Measurements from ENCODE around the gene PHACTR3. TPM values are rescaled to one million over a fixed set of nuclear protein-coding genes. Genes with fewer than 3 reads are reported as not detected.

Gene PHACTR3
- total RNA-seq, 4 donors from 2014 or later, result 0.66 to 7.8 TPM; not detected in 2

DNA sequence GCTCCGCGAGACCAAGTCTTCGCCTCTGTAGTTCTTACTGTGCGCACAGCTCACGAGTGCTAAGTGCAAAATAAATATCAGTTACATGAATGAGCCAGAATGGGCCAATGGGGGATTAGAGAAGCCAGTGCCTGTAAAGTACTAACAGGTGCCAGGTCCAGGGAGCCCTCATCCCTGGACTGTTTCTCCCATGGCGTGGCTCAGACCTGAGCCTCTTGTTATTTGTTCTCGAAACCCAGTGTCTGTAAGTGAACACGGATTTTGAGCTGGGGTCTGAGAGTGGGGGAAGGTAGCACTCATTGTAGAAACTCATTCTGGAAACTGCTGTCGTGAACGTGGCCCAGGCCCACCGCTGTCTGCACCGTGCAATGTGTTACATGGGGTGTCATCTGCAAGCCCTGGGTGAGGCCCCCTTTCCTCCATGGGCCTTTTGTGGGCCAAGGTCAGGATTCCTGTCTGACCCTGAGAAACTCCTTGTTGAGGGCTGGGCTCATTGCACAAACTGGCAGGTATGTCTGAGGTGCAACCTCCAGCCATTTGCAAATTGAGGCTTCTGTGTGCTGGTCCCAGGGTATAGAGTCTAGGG is 174.4 kb downstream of the PHACTR3 start:
- TF ChIP-seq, protein P1, sequence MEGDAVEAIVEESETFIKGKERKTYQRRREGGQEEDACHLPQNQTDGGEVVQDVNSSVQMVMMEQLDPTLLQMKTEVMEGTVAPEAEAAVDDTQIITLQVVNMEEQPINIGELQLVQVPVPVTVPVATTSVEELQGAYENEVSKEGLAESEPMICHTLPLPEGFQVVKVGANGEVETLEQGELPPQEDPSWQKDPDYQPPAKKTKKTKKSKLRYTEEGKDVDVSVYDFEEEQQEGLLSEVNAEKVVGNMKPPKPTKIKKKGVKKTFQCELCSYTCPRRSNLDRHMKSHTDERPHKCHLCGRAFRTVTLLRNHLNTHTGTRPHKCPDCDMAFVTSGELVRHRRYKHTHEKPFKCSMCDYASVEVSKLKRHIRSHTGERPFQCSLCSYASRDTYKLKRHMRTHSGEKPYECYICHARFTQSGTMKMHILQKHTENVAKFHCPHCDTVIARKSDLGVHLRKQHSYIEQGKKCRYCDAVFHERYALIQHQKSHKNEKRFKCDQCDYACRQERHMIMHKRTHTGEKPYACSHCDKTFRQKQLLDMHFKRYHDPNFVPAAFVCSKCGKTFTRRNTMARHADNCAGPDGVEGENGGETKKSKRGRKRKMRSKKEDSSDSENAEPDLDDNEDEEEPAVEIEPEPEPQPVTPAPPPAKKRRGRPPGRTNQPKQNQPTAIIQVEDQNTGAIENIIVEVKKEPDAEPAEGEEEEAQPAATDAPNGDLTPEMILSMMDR (IDR thresholded peaks at IDR 0.05; ENCODE audit: low read depth), result no peak

DNA sequence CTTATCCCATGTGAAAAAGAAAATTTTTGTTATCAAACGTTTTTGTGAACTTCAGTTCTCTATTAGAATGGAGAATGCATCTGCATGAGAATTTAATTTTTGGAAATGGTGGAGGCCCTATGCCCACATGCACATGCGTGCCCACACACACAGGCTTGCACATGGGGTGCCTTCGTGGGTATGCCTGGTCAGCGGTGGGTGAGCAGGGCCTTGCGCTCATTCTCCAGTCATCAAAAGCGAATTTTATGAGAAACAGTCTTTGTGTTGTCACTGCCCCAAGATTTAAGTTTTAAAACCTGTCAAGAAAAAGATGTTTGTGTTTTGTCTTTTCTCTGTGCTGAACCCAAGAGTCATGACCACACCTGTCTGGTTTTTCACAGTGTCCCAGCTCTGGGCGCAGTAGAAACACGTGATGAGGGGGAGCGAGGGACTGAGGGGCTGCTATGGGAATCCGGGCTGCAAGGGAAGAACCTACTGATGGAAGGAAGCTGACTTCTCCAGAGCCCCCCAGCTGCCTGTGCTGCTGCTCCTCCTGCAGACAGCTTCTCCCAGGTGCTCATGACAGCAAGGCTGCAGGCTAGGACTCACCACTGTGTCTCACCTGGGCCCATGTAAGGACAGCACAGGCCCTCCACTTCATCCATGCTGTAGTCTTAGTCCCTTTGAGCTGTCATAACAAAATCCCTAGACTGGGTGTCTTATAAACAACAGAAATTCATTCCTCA is 175.5 kb downstream of the PHACTR3 start:
- TF ChIP-seq, protein P1 (IDR thresholded peaks at IDR 0.05; ENCODE audit: low read depth), result no peak

DNA sequence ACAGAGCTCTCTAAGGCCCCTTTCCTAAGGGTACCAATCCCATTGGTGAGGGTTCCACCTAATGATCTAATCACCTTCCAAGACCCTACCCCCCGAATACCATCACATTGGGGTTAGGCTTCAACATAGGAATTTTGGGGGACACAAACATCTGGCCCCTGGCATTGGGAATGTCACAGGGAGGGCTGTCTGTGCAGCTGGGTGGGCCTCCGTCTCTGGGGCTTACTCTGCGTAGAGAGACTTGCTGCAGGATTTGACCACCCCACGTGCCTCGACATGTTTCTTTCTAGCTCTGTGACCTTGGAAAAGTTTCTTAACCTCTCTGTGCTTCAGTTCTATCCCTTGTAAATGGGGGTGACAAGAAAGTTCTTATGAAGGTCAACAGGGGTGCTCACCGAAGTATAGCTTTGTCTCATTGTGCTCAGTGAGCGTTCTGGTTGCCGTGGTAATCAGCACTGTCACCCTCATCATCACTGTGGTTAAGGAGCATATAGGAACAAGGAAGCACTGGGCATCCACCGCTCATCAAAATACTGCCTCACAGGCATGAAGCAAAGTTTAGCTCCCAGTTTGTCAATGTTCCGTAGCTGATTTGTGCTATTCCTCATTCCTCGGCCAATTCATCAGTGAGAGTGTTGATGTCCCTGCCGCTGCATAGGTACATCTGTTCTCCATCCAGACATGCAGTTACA is 176.3 kb downstream of the PHACTR3 start:
- TF ChIP-seq, protein P1 (IDR thresholded peaks at IDR 0.05; ENCODE audit: low read depth), result no peak

DNA sequence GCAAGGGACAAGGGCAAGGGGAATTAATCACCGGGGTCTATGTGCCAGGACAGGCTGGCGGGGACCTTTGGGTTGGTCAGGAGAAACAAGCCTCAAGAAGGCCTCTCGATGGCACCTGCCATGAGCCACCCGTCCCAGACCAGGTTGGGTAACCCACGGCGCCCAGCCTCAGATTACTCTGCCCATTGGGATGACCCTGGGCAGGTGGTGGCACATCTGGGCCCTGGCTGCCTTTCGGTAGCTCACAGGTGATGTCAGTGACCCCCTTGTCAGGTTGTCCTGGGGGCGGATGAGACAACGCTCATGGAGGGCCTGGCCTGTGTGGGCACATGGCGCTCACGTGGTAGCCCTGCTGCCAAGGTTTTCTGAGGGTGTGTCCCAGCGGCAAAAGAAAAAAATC is 176.9 kb downstream of the PHACTR3 start:
- TF ChIP-seq, protein P1 (IDR thresholded peaks at IDR 0.05; ENCODE audit: low read depth), result no peak

DNA sequence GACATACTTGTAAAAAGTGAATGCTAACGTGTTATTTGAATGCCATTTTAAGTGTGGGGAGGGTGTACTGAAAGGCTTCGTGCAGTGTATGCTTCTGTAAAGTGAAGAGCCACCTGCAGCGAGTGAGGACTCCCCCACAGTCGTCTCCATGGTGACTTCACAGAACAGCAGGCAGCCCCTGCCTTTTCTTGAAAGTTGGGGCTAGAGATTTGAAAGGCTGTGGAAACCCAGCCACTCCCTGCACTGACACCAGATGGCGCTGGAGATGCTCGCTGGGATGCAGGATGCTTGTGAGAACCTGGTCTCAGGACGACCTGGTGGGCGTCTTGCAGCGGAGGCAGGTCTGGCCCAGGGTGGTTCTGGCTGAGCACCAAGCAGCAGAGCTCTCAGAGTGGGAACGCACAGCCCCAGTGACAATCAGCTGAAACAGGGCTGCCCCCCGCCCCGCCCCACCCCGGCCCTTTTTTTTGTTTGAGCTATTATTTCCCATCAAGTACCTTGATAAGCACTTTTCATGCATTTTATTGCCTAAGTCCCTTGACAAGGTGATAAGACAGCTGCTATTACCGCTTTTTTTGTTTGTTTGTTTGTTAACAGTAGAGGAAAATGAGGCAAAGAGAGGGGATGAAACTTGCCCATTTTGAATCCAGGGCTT is 178.8 kb downstream of the PHACTR3 start:
- TF ChIP-seq, protein P1 (IDR thresholded peaks at IDR 0.05; ENCODE audit: low read depth), result no peak

DNA sequence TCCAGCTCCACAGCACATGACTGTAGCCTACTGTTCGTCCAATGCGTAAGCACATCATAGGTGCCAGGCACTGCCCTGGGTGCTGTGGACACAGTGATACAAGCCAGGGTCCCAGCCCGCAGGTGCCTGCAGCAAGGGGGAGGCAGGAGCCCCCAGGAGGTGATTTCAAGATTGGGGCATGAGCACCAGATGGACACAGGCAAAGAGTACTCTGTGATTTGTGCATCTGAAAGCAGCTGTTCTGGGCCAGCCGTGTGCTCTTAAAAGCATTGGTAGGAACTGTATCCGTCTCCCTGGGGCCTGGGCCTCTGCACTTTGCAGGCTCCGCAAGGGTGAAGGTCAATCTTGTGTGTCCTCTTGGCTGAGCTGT is 179.3 kb downstream of the PHACTR3 start:
- TF ChIP-seq, protein P1 (IDR thresholded peaks at IDR 0.05; ENCODE audit: low read depth), result no peak

DNA sequence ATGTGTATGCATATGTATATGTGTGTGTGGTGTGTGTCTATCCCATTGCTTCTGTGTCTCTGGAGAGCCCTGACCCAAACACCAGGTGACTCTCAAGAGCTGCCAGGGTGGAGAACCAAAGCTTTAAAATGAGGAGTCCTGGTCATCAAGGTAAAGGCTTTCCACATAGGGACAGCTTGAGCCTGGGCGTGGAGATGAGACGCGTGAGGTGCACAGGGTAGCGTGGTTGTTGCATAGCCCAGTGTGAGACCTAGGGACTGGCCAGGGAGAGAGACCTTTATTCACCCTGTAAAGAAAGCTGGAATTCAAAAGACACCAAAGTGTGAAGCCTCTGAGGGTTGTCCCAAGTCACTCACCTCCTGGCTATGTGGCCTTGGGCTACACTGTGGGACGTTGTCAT is 180.0 kb downstream of the PHACTR3 start:
- TF ChIP-seq, protein P1 (IDR thresholded peaks at IDR 0.05; ENCODE audit: low read depth), result no peak

All from subcutaneous adipose tissue (tissue), 4 donors.